Measurements from ENCODE around the gene CD93.

- TF ChIP-seq, protein P1, sequence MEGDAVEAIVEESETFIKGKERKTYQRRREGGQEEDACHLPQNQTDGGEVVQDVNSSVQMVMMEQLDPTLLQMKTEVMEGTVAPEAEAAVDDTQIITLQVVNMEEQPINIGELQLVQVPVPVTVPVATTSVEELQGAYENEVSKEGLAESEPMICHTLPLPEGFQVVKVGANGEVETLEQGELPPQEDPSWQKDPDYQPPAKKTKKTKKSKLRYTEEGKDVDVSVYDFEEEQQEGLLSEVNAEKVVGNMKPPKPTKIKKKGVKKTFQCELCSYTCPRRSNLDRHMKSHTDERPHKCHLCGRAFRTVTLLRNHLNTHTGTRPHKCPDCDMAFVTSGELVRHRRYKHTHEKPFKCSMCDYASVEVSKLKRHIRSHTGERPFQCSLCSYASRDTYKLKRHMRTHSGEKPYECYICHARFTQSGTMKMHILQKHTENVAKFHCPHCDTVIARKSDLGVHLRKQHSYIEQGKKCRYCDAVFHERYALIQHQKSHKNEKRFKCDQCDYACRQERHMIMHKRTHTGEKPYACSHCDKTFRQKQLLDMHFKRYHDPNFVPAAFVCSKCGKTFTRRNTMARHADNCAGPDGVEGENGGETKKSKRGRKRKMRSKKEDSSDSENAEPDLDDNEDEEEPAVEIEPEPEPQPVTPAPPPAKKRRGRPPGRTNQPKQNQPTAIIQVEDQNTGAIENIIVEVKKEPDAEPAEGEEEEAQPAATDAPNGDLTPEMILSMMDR (IDR thresholded peaks at IDR 0.05), result no peak
- no peak for TF ChIP-seq EP300 (IDR thresholded peaks at IDR 0.05; ENCODE audit: low read depth)
Measured at GRCh38 chr20:23086931-23087411, 847 bp upstream of the CD93 start.

Data from transverse colon (tissue), 3 donors.